Measurements from ENCODE around the gene ZNF638.

The ZNF638 gene

DNA sequence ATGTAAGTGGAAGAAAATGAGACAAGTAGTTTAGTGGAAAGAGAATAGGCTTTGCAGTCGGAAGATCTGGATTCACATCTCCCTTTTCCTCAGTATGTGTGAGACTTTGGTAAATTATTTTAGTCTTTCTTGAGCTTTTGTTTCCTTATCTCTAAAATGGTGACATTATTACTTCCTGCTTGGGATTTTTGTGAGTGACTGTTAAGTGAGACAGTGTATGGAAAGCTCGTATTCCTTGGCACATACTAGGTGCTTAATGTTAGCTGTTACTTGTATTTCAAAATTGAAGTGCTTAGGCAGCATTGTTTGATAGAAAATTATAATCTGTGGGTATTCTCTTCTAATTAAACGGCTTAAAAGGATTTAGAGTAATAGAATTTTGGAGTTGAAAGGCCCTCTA is 2.0 kb downstream of the ZNF638 start:
- DNase-seq = no peak

DNA sequence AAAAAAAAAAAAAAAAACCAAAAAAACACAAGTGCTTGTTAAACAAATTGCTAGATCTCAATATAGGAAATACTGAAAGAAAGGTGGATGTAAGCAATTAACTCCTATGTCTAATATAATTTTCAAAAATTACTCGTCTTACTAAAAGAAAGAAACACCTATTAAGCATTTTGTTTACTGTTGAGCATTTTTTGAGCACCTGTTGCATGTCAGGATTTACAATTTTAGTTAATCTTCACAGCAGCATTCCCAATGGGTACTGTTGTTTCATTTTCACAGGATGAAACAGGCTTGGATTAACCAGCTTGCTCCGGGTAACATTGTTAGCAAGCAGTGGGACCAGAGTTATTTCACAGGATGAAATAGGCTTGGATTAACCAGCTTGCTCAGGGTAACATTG is 4.8 kb downstream of the ZNF638 start:
- DNase-seq = no peak

- DNase-seq = no peak
Measured at GRCh38 chr2:71336802-71337201, 5.2 kb downstream of the ZNF638 start.

GRCh38 chr2:71337776-71338175 is 6.2 kb downstream of the ZNF638 start:
- DNase-seq = no peak

DNA sequence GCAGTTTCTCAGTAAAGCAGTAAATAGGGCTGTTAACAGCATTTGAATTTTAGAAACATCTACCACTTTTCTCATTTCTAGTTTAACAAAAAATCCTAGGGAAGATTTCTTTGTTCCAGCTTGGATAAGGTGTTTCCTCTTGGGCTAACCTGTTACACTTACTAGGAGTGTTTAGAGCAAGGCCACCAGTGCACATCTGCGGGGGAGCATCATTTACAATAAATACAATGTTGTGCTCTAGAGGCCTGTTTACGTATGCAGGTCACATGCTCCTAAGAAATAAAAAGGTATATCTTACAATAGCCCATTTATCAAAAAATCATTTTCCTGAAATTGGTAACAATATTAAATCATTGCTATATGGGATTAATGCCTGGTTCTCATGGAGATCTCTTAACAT is 8.1 kb downstream of the ZNF638 start:
- DNase-seq = no peak

GRCh38 chr2:71340176-71340575 is 8.6 kb downstream of the ZNF638 start:
- DNase-seq = no peak

GRCh38 chr2:71341645-71342044 is 10.1 kb downstream of the ZNF638 start:
- DNase-seq = no peak

DNA sequence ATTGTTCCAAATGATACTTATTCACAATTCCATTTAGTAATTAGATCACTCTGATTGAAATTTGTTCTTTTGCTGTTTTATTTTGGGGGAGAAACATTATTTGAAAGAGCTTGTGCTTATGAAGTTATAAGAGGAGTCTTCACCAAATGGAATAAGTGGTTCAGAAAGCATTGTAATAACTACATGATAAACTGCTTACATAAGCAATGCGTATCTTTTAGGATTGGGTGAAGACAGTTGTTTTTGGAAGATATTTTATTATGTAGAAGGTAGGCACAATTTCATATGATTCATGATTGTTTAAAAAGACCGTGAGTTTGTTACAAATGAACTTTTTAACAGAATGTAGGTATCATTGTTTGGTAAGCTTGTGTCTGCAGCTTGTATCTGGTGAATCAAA is 14.5 kb downstream of the ZNF638 start:
- DNase-seq = no peak

DNA sequence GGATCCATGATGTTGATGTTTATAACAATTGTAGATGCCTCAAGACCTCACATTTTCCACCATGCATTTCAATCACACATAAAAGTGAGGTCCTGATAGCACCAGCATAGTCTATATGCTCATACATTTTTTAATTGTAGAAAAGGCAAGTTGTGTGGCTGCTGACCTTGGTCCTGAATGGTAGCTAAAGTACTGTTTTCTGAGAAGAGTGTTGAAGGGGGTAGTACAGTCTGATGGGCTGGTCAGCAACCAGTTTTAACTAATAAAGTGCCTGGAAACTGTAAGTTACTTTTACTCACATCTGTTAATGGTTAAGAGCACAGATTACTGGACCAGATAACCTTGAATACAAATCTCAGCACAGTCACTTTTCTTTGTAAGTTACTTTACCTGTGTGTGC is 15.9 kb downstream of the ZNF638 start:
- no peak for DNase-seq

GRCh38 chr2:71348302-71348701 is 16.7 kb downstream of the ZNF638 start:
- DNase-seq = no peak

- DNase-seq = no peak
Measured at GRCh38 chr2:71353248-71353647, 21.7 kb downstream of the ZNF638 start.

GRCh38 chr2:71358931-71359671 is 27.5 kb downstream of the ZNF638 start:
- DNase-seq = no peak

DNA sequence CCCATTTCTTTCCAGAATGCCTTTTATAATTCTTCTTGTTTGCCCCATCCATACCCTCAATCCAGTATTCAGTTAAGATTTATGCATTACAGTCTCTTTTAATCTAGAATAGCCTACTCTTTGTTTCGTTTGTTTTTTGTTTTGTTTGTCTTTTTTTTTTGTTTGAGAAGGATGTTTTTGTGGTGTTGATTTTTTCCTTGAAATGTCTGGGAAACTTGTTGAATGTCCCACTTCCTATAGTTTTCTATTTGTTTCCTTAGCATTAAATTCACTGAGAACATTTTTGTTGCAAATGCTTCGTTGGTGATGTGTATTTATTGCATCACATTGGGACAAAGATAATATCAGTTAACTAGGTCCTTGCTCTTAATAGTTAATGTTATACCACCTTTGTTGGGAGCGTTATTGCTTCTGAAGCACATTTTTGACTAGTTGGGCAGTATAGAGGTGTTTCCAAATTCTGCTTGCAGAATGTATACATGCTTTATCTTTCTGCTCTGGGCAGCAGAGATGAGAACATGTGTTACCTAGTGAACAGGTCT is 28.9 kb downstream of the ZNF638 start:
- DNase-seq = no peak

DNA sequence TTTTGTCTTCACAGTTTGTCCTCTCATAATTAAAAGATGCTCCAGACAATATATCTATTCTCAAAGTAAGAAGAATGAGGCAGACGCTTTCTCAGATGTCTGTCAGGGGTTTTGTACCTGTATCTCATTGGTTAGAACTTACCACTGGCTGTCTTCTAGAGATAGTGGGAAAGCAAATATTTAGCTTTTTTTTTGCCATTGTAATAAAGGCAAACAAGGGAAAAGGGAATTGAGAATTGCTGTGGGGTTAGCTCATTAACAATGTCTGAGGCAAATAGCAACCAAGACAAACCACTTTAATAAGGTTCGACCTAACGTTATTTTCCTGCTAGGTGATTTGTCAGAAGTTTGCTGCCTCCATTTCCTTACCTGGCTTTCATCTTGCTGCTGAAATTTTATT is 30.0 kb downstream of the ZNF638 start:
- no peak for DNase-seq

GRCh38 chr2:71362447-71362846 is 30.9 kb downstream of the ZNF638 start:
- no peak for DNase-seq

- no peak for DNase-seq
Measured at GRCh38 chr2:71370015-71370414, 38.4 kb downstream of the ZNF638 start.

DNA sequence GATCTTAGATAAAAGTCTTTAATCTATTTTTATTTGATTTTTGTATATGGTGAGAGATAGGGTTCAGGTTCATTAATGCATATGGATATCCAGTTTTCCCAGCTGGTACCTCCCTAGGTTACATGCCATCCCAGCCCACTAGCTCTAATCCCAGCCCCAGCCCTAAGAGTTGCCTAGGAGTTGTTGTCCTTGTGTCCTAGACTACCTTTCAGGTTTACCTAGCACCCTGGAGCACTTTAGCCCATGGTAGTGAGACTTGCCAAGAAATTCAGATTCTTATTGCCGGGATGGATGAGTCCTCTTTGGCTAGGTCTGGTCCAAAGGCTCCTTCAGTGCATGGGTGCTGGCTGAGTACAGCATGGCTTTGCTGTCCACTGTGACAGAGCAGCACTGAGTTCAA is 40.5 kb downstream of the ZNF638 start:
- DNase-seq = no peak

DNA sequence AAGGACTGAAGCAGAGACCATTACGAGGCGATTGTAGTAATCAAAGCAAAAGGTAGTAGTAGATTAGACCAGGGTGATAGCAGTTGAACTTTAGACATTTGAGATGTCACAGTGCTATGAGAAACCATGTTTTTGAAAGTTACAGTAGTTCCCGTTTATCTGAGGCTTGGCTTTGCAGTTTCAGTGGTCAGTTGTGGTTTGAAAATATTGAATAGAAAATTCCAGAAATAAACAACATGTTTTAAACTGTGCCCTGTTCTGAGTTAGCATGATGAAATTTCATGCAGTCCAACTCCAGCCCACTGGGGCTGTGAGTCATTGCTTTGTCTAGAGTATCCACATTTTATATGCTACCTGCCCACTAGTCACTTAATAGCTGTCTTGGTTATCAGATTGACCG is 47.5 kb downstream of the ZNF638 start:
- no peak for DNase-seq

DNA sequence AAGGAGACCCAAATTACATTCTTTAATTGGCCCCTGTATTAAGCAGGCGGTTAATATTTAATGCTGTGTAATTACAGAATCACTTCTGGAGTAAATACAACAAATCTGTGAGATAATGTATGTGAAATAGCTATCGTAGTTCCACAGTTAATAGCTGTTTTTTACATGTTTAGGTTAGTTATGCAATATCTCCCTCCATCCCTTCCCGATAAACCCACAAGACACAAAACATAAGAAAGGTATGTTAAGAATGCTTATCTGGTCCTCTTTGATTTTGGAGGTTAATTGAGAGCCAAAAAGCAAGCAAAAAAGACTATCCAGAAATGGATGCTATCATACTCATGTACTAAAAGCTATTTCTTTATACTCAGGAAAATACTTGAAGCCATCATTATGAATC is 49.1 kb downstream of the ZNF638 start:
- no peak for DNase-seq

- DNase-seq = no peak
Measured at GRCh38 chr2:71385012-71385411, 53.4 kb downstream of the ZNF638 start.

GRCh38 chr2:71388214-71388613 is 56.6 kb downstream of the ZNF638 start:
- DNase-seq = no peak

GRCh38 chr2:71389384-71390072 is 57.9 kb downstream of the ZNF638 start:
- no peak for DNase-seq

DNA sequence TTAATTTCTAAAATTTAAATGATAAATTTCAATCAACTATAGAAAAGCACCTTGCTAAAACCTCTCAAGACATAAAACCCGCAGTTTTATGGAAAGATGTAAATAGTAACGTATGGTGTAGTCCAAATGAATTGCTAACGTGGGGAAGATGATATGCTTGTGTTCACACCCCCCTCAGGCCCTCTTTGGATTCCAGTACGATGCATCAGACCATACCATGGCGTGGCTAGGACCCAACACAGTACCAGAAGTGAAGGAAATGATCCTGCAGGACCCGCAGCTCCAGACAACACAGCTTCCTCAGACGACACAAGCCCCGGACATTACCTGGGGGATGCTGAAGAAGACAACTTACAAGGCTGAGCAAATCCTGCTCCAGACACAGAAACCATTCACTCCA is 61.6 kb downstream of the ZNF638 start:
- no peak for DNase-seq

- DNase-seq = no peak
Measured at GRCh38 chr2:71395471-71395870, 63.9 kb downstream of the ZNF638 start.

- no peak for DNase-seq
Measured at GRCh38 chr2:71402427-71402826, 70.8 kb downstream of the ZNF638 start.
